ENCODE measurements around the gene ALG14. TPM values are rescaled to one million over a fixed set of nuclear protein-coding genes. Genes with fewer than 3 reads are reported as not detected.

The ALG14 gene
- total RNA-seq, 1 experiment from 2014 or later = 5.7 TPM

DNA sequence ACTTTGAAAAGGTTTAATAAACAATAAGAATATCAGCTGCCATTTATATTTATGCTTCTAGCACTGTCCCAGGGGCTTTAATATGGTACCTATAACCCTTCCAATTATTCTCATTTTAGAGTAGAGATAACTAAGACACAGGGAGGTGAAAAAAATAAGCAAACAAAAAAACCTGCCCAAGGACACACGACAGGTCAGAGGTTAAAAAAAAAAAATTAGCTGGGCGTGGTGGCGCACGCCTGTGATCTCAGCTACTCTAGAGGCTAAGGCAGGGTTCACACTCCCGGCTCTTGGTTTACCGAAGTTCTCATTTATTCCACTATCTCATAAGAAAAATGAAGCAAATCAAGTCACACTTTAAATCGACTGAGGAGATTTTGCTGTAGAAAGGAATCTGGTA is 111.2 kb downstream of the ALG14 start:
- Histone ChIP-seq H3K27ac (ENCODE audit: low read depth, low read length) (no peak overlapping the region), H3K79me2 (ENCODE audit: insufficient read depth, low read length) (no peaks in the 10 kb centered on the region), H3K36me3 (ENCODE audit: control insufficient read depth in 1 of 2, insufficient read depth in 2 of 2, low read length in 2 of 2) (no peaks in the 10 kb centered on the region), H3K27me3 (ENCODE audit: insufficient read depth, low read length) (no peaks in the 10 kb centered on the region), H3K4me3 (replicated peaks in 1 of 2; ENCODE audit: low read depth in 1 of 2, low read length in 2 of 2) (no peak overlapping the region), H3K4me2 (ENCODE audit: low read length) (no peak overlapping the region), H4K20me1 (ENCODE audit: insufficient read depth) (no peaks in the 10 kb centered on the region), H3K9ac (ENCODE audit: low read length) (no peak overlapping the region), H2AFZ (ENCODE audit: low read depth, low read length, poor library complexity, severe bottlenecking) (no peak overlapping the region), H3K4me1 (ENCODE audit: control insufficient read depth in 1 of 2, insufficient read depth in 2 of 2, low read length in 2 of 2) (no peaks in the 10 kb centered on the region), H3K9me3 (ENCODE audit: control insufficient read depth in 1 of 2, insufficient read depth in 1 of 2, low read depth in 1 of 2, low read length in 2 of 2) (no peaks in the 10 kb centered on the region), H3K9me2 (ENCODE audit: insufficient read depth) (no peaks in the 10 kb centered on the region)
- BruUV-seq (replicated peaks) = no TSS peak
- intact Hi-C loops (cut with micrococcal nuclease) = no loop called here
- ChIA-PET CTCF (interaction anchor here (1.2 kb wide), 1 partner anchor 108 kb away, joined by 3 read pairs; no protein-coding TSS in a partner anchor), RAD21 (ENCODE audit: low non-redundant PET in 1 of 2, low total read pairs in 2 of 2, uncharacterized antibody in 2 of 2, unreplicated experiment in 2 of 2) (no interaction called here), POLR2A (no interaction called here)
- DNase-seq (ENCODE audit: low read depth, low spot score) (no peak), ATAC-seq (no peak)
- TF ChIP-seq EGR1 (IDR thresholded peaks at IDR 0.05; ENCODE audit: low read depth) (no peak), EZH2 (IDR thresholded peaks at IDR 0.05) (no peak), FOSL1 (IDR thresholded peaks at IDR 0.05; ENCODE audit: low read depth) (no peak), CEBPB (IDR thresholded peaks at IDR 0.05; ENCODE audit: low read depth) (no peak), EZH2phosphoT487 (IDR thresholded peaks at IDR 0.05; ENCODE audit: borderline replicate concordance) (no peak), POLR2A (IDR thresholded peaks at IDR 0.05; ENCODE audit: borderline replicate concordance, extremely low read depth, insufficient read depth, insufficient read length) (no peak), POLR2AphosphoS5 (IDR thresholded peaks at IDR 0.05; ENCODE audit: low read depth, low read length) (no peak), ELF1 (IDR thresholded peaks at IDR 0.05; ENCODE audit: borderline replicate concordance, low read depth) (no peak)
- TF ChIP-seq, protein P1, sequence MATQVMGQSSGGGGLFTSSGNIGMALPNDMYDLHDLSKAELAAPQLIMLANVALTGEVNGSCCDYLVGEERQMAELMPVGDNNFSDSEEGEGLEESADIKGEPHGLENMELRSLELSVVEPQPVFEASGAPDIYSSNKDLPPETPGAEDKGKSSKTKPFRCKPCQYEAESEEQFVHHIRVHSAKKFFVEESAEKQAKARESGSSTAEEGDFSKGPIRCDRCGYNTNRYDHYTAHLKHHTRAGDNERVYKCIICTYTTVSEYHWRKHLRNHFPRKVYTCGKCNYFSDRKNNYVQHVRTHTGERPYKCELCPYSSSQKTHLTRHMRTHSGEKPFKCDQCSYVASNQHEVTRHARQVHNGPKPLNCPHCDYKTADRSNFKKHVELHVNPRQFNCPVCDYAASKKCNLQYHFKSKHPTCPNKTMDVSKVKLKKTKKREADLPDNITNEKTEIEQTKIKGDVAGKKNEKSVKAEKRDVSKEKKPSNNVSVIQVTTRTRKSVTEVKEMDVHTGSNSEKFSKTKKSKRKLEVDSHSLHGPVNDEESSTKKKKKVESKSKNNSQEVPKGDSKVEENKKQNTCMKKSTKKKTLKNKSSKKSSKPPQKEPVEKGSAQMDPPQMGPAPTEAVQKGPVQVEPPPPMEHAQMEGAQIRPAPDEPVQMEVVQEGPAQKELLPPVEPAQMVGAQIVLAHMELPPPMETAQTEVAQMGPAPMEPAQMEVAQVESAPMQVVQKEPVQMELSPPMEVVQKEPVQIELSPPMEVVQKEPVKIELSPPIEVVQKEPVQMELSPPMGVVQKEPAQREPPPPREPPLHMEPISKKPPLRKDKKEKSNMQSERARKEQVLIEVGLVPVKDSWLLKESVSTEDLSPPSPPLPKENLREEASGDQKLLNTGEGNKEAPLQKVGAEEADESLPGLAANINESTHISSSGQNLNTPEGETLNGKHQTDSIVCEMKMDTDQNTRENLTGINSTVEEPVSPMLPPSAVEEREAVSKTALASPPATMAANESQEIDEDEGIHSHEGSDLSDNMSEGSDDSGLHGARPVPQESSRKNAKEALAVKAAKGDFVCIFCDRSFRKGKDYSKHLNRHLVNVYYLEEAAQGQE (IDR thresholded peaks at IDR 0.05; ENCODE audit: low read depth) = no peak
- TF ChIP-seq, protein P2, sequence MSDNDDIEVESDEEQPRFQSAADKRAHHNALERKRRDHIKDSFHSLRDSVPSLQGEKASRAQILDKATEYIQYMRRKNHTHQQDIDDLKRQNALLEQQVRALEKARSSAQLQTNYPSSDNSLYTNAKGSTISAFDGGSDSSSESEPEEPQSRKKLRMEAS (IDR thresholded peaks at IDR 0.05) = no peak
- TF ChIP-seq, protein P3, sequence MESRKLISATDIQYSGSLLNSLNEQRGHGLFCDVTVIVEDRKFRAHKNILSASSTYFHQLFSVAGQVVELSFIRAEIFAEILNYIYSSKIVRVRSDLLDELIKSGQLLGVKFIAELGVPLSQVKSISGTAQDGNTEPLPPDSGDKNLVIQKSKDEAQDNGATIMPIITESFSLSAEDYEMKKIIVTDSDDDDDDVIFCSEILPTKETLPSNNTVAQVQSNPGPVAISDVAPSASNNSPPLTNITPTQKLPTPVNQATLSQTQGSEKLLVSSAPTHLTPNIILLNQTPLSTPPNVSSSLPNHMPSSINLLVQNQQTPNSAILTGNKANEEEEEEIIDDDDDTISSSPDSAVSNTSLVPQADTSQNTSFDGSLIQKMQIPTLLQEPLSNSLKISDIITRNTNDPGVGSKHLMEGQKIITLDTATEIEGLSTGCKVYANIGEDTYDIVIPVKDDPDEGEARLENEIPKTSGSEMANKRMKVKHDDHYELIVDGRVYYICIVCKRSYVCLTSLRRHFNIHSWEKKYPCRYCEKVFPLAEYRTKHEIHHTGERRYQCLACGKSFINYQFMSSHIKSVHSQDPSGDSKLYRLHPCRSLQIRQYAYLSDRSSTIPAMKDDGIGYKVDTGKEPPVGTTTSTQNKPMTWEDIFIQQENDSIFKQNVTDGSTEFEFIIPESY (IDR thresholded peaks at IDR 0.05; ENCODE audit: extremely low read depth, insufficient replicate concordance, low read length) = no peak

Data from HCT116 (cell line).